Measurements from ENCODE around the gene APOA5.

APOA5 gene

GRCh38 chr11:116797816-116798215, 6.1 kb upstream of the APOA5 start:
- DNase-seq (ENCODE audit: low spot score), result no peak

GRCh38 chr11:116796548-116796947, 4.9 kb upstream of the APOA5 start:
- DNase-seq (ENCODE audit: low spot score), result no peak

GRCh38 chr11:116794851-116795250, 3.2 kb upstream of the APOA5 start:
- DNase-seq (ENCODE audit: low spot score), result no peak

- DNase-seq (ENCODE audit: low spot score), result no peak
Measured at GRCh38 chr11:116793772-116794097, 2.1 kb upstream of the APOA5 start.

GRCh38 chr11:116792869-116793771, 1.4 kb upstream of the APOA5 start:
- DNase-seq (ENCODE audit: low spot score), result no peak

GRCh38 chr11:116792144-116792868, 627 bp upstream of the APOA5 start:
- no peak for DNase-seq (ENCODE audit: low spot score)

GRCh38 chr11:116791002-116791812, 472 bp downstream of the APOA5 start:
- DNase-seq (ENCODE audit: low spot score), result peak; percentile 88

GRCh38 chr11:116790167-116791001, 1.3 kb downstream of the APOA5 start:
- no peak for DNase-seq (ENCODE audit: low spot score)

GRCh38 chr11:116788975-116789374, 2.7 kb downstream of the APOA5 start:
- no peak for DNase-seq (ENCODE audit: low spot score)

GRCh38 chr11:116788534-116788933, 3.1 kb downstream of the APOA5 start:
- no peak for DNase-seq (ENCODE audit: low spot score)

GRCh38 chr11:116787786-116788486, 3.7 kb downstream of the APOA5 start, which contains the start of gene ZPR1:
TSS of gene ZPR1 (minus strand) at chr11:116788023. CDS start at chr11:116787990, 33 bp downstream.
- DNase-seq (ENCODE audit: low spot score), result peak; percentile 88

- DNase-seq (ENCODE audit: low spot score), result no peak
Measured at GRCh38 chr11:116787436-116787785, 4.3 kb downstream of the APOA5 start.

- DNase-seq (ENCODE audit: low spot score), result no peak
Measured at GRCh38 chr11:116786966-116787365, 4.7 kb downstream of the APOA5 start.

- no peak for DNase-seq (ENCODE audit: low spot score)
Measured at GRCh38 chr11:116786326-116786725, 5.4 kb downstream of the APOA5 start.

- DNase-seq (ENCODE audit: low spot score), result no peak
Measured at GRCh38 chr11:116782728-116783127, 9.0 kb downstream of the APOA5 start.

GRCh38 chr11:116778556-116778955, 13.1 kb downstream of the APOA5 start:
- no peak for DNase-seq (ENCODE audit: low spot score)

- no peak for DNase-seq (ENCODE audit: low spot score)
Measured at GRCh38 chr11:116777056-116777455, 14.6 kb downstream of the APOA5 start.

GRCh38 chr11:116776522-116776984, 15.1 kb downstream of the APOA5 start:
- no peak for DNase-seq (ENCODE audit: low spot score)

- no peak for DNase-seq (ENCODE audit: low spot score)
Measured at GRCh38 chr11:116775975-116776374, 15.7 kb downstream of the APOA5 start.

GRCh38 chr11:116774661-116775060, 17.0 kb downstream of the APOA5 start:
- no peak for DNase-seq (ENCODE audit: low spot score)
